ENCODE measurements around the gene SH3BP4. TPM values are rescaled to one million over a fixed set of nuclear protein-coding genes. Genes with fewer than 3 reads are reported as not detected.

Gene SH3BP4
- polyA plus RNA-seq, 1 donor = 27.7 TPM

GRCh38 chr2:235042576-235043515 lies 91.0 kb downstream of the SH3BP4 start:
- Histone ChIP-seq H3K9me3 (ENCODE audit: control insufficient read depth, low read depth, low read length) (no peaks in the 10 kb centered on the region), H3K4me1 (ENCODE audit: control insufficient read depth, insufficient read depth, low read length) (no peaks in the 10 kb centered on the region), H3K4me3 (ENCODE audit: low read length) (no peak overlapping the region), H3K27ac (ENCODE audit: low read length) (no peak overlapping the region), H3K27me3 (ENCODE audit: control insufficient read depth, insufficient read depth, low read length) (no peaks in the 10 kb centered on the region), H3K36me3 (ENCODE audit: control insufficient read depth, insufficient read depth, low read length) (peaks cover 58% of the 10 kb centered on the region)
- DNase-seq = no peak
- no CpG with 5 or more reads among the region's 49 CpGs for WGBS (ENCODE audit: insufficient coverage, low lambda C conversion rate)

- Histone ChIP-seq H3K36me3 (ENCODE audit: control insufficient read depth, insufficient read depth, low read length) (peaks cover 53% of the 10 kb centered on the region), H3K9me3 (ENCODE audit: control insufficient read depth, low read depth, low read length) (no peaks in the 10 kb centered on the region), H3K27ac (ENCODE audit: low read length) (no peak overlapping the region), H3K4me1 (ENCODE audit: control insufficient read depth, insufficient read depth, low read length) (peaks cover 6% of the 10 kb centered on the region), H3K27me3 (ENCODE audit: control insufficient read depth, insufficient read depth, low read length) (no peaks in the 10 kb centered on the region), H3K4me3 (ENCODE audit: low read length) (no peak overlapping the region)
- DNase-seq = no peak
- 100% methylated on average over 1 of the region's 22 CpGs for whole genome bisulfite sequencing (ENCODE audit: insufficient coverage, low lambda C conversion rate)
These were observed 92.1 kb downstream of the SH3BP4 start for GRCh38 chr2:235043762-235044500.

- peaks cover 54% of the 10 kb centered on the region for H3K36me3 ChIP-seq (ENCODE audit: control insufficient read depth, insufficient read depth, low read length)
- no peaks in the 10 kb centered on the region for H3K9me3 ChIP-seq (ENCODE audit: control insufficient read depth, low read depth, low read length)
- peaks cover 13% of the 10 kb centered on the region for H3K4me1 ChIP-seq (ENCODE audit: control insufficient read depth, insufficient read depth, low read length)
- no CpG with 5 or more reads among the region's 32 CpGs for WGBS (ENCODE audit: insufficient coverage, low lambda C conversion rate)
- no peak overlapping the region for H3K27ac ChIP-seq (ENCODE audit: low read length)
- no peaks in the 10 kb centered on the region for H3K27me3 ChIP-seq (ENCODE audit: control insufficient read depth, insufficient read depth, low read length)
- no peak for DNase-seq
- no peak overlapping the region for H3K4me3 ChIP-seq (ENCODE audit: low read length)
These were observed 92.9 kb downstream of the SH3BP4 start for GRCh38 chr2:235044501-235045271.

GRCh38 chr2:235045336-235045972 lies 93.6 kb downstream of the SH3BP4 start:
- peaks cover 54% of the 10 kb centered on the region for H3K36me3 ChIP-seq (ENCODE audit: control insufficient read depth, insufficient read depth, low read length)
- no peak overlapping the region for H3K27ac ChIP-seq (ENCODE audit: low read length)
- H3K9me3 ChIP-seq (ENCODE audit: control insufficient read depth, low read depth, low read length) = no peaks in the 10 kb centered on the region
- H3K27me3 ChIP-seq (ENCODE audit: control insufficient read depth, insufficient read depth, low read length) = no peaks in the 10 kb centered on the region
- peaks cover 16% of the 10 kb centered on the region for H3K4me1 ChIP-seq (ENCODE audit: control insufficient read depth, insufficient read depth, low read length)
- no peak for DNase-seq
- no peak overlapping the region for H3K4me3 ChIP-seq (ENCODE audit: low read length)
- WGBS (ENCODE audit: insufficient coverage, low lambda C conversion rate) = no CpG with 5 or more reads among the region's 15 CpGs

GRCh38 chr2:235045973-235046343 lies 94.1 kb downstream of the SH3BP4 start:
- Histone ChIP-seq H3K36me3 (ENCODE audit: control insufficient read depth, insufficient read depth, low read length) (peaks cover 51% of the 10 kb centered on the region), H3K9me3 (ENCODE audit: control insufficient read depth, low read depth, low read length) (no peaks in the 10 kb centered on the region), H3K27ac (ENCODE audit: low read length) (no peak overlapping the region), H3K27me3 (ENCODE audit: control insufficient read depth, insufficient read depth, low read length) (no peaks in the 10 kb centered on the region), H3K4me1 (ENCODE audit: control insufficient read depth, insufficient read depth, low read length) (peaks cover 21% of the 10 kb centered on the region), H3K4me3 (ENCODE audit: low read length) (no peak overlapping the region)
- WGBS (ENCODE audit: insufficient coverage, low lambda C conversion rate) = no CpG with 5 or more reads among the region's 9 CpGs
- no peak for DNase-seq

- Histone ChIP-seq H3K36me3 (ENCODE audit: control insufficient read depth, insufficient read depth, low read length) (peaks cover 45% of the 10 kb centered on the region), H3K4me3 (ENCODE audit: low read length) (no peak overlapping the region), H3K27ac (ENCODE audit: low read length) (no peak overlapping the region), H3K9me3 (ENCODE audit: control insufficient read depth, low read depth, low read length) (no peaks in the 10 kb centered on the region), H3K27me3 (ENCODE audit: control insufficient read depth, insufficient read depth, low read length) (no peaks in the 10 kb centered on the region), H3K4me1 (ENCODE audit: control insufficient read depth, insufficient read depth, low read length) (peaks cover 24% of the 10 kb centered on the region)
- WGBS (ENCODE audit: insufficient coverage, low lambda C conversion rate) = 100% methylated on average over 1 of the region's 5 CpGs
- DNase-seq = no peak
These were observed 94.8 kb downstream of the SH3BP4 start for GRCh38 chr2:235046589-235046988.

- no peak for DNase-seq
- H3K36me3 ChIP-seq (ENCODE audit: control insufficient read depth, insufficient read depth, low read length) = peaks cover 38% of the 10 kb centered on the region
- no peak overlapping the region for H3K27ac ChIP-seq (ENCODE audit: low read length)
- no peaks in the 10 kb centered on the region for H3K9me3 ChIP-seq (ENCODE audit: control insufficient read depth, low read depth, low read length)
- no peak overlapping the region for H3K4me3 ChIP-seq (ENCODE audit: low read length)
- H3K4me1 ChIP-seq (ENCODE audit: control insufficient read depth, insufficient read depth, low read length) = peaks cover 24% of the 10 kb centered on the region
- no peaks in the 10 kb centered on the region for H3K27me3 ChIP-seq (ENCODE audit: control insufficient read depth, insufficient read depth, low read length)
- WGBS (ENCODE audit: insufficient coverage, low lambda C conversion rate) = no CpG with 5 or more reads among the region's 24 CpGs
These were observed 95.6 kb downstream of the SH3BP4 start for GRCh38 chr2:235047171-235048160.

GRCh38 chr2:235048549-235048948 lies 96.7 kb downstream of the SH3BP4 start:
- Histone ChIP-seq H3K4me3 (ENCODE audit: low read length) (no peak overlapping the region), H3K9me3 (ENCODE audit: control insufficient read depth, low read depth, low read length) (no peaks in the 10 kb centered on the region), H3K4me1 (ENCODE audit: control insufficient read depth, insufficient read depth, low read length) (peaks cover 24% of the 10 kb centered on the region), H3K36me3 (ENCODE audit: control insufficient read depth, insufficient read depth, low read length) (peaks cover 41% of the 10 kb centered on the region), H3K27ac (ENCODE audit: low read length) (peak overlapping the region; percentile 51), H3K27me3 (ENCODE audit: control insufficient read depth, insufficient read depth, low read length) (no peaks in the 10 kb centered on the region)
- DNase-seq = peak in 1 of 2 donors; percentile 55
- WGBS (ENCODE audit: insufficient coverage, low lambda C conversion rate) = no CpG with 5 or more reads among the region's 7 CpGs

- Histone ChIP-seq H3K36me3 (ENCODE audit: control insufficient read depth, insufficient read depth, low read length) (peaks cover 41% of the 10 kb centered on the region), H3K27ac (ENCODE audit: low read length) (peak overlapping the region; percentile 51), H3K4me1 (ENCODE audit: control insufficient read depth, insufficient read depth, low read length) (peaks cover 24% of the 10 kb centered on the region), H3K4me3 (ENCODE audit: low read length) (no peak overlapping the region), H3K9me3 (ENCODE audit: control insufficient read depth, low read depth, low read length) (no peaks in the 10 kb centered on the region), H3K27me3 (ENCODE audit: control insufficient read depth, insufficient read depth, low read length) (no peaks in the 10 kb centered on the region)
- DNase-seq = peak; percentile 50 to 82
- WGBS (ENCODE audit: insufficient coverage, low lambda C conversion rate) = no CpG with 5 or more reads among the region's 6 CpGs
These were observed 97.3 kb downstream of the SH3BP4 start for GRCh38 chr2:235049069-235049468.
